ENCODE data around the gene ZNF8.
"Not testable (repeated sequence)": the region's sequence is repeated elsewhere in the genome, so short reads cannot be mapped to it uniquely, and the experiment has no call there.

The ZNF8 gene

DNA sequence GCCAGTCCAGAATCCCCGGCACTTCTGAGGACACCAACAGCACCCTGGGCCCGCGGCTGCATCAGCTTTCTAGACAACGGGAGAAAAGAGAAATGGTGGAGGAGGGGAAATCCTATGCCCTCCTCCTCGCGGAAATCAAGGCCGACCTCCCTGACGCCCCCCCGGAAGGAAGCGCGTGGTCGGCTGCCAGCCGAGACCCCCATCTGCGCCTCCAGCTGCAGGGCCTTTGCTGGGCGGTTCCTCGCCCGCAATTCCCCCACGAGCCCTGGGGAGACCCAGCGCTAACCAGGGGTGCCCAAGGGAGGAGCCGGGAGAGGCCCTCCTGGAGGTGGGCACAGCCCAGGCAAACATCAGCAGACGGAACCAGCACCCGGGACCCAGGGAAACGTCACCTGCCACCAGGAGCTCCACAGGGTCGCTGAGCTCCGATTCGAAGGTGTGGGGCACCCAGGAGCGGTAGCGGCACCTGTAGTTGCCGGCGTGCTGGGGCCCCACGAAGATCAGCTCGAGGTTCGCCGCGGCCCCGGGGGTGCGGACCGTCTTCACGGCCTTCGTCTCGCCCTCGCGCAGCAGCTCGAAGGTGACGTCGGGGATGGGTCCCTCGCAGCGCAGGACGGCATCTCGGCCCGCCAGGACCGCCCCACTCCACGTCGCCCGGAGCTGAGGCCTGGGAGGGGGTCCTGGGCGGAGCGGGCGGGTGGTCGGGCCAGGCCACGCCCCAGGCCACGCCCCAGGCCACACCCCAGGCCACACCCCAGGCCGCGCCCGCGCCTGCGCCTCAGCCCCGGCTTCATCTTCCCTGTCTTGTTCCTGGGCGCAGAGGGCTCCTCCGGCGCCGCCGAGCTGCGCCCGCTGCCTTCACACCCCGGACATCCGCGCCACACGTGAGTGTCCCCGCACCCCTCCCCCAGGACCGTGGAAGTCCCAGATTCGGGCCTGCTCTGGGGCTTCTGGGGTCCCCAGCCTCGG, 68.5 kb downstream of the ZNF8 start:
- peaks cover 51% of the 10 kb centered on the region for H3K36me3 ChIP-seq
- H3K27ac ChIP-seq, result peak overlapping the region; percentile 98
- TF ChIP-seq Cebpa-rat (IDR thresholded peaks at IDR 0.05), result no peak

DNA sequence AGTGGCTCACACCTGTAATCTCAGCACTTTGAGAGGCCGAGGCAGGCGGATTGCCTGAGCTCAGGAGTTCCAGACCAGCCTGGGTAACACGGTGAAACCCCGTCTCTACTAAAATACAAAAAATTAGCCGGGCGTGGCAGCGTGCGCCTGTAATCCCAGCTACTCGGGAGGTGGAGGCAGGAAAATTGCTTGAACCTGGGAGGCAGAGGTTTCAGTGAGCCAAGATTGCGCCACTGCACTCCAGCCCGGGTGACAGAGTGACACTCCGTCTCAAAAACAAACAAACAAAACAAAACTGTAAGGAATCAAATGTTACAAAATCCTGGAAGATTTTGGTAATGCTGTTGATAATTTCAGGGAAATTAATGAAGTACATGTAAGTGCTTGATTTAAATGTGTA, 69.3 kb downstream of the ZNF8 start:
- Histone ChIP-seq H3K27ac (peak overlapping the region; percentile 98), H3K36me3 (peaks cover 51% of the 10 kb centered on the region), H4K20me1 (peaks cover 27% of the 10 kb centered on the region), H3K4me1 (peaks cover 78% of the 10 kb centered on the region), H3K9ac (peak overlapping the region; percentile 87), H3K4me3 (peak overlapping the region; percentile 73), H3K4me2 (peak overlapping the region; percentile 83), H3K9me3 (peaks cover 11% of the 10 kb centered on the region; the same call in 1 of the 2 replicates)
- H3K27me3 ChIP-seq, result not testable (repeated sequence)

More for the DNA sequence above, 68.5 kb downstream of the ZNF8 start:
- peaks cover 11% of the 10 kb centered on the region; the same call in 1 of the 2 replicates for H3K9me3 ChIP-seq
- peak overlapping the region; percentile 87 for H3K9ac ChIP-seq
- H3K4me3 ChIP-seq, result peak overlapping the region; percentile 73
- H4K20me1 ChIP-seq, result peaks cover 23% of the 10 kb centered on the region
- H3K27me3 ChIP-seq, result no peaks in the 10 kb centered on the region
- peaks cover 72% of the 10 kb centered on the region for H3K4me1 ChIP-seq
- peak overlapping the region; percentile 83 for H3K4me2 ChIP-seq

DNA sequence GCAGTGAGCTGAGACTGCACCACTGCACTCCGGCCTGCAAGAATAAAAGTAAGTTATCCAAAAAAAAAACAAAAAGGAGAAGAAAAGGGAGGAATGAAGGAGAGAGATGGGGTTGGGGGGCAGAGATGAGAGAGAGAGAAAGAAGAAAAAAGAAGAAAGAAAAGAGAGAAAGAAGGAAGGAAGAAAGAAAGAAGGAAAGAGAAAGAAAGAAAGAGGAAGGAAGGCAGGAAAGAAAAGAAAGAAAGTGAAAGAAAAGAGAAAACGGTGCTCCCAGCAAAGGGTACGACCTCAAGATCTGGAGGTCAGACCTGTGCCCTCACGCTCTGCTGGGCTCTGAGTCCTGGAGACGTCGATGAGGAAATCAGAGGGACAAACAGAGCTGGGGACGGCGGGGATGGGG, 70.8 kb downstream of the ZNF8 start:
- Histone ChIP-seq H3K9ac (peak overlapping the region; percentile 72), H3K9me3 (no peaks in the 10 kb centered on the region), H4K20me1 (peaks cover 36% of the 10 kb centered on the region), H3K4me2 (peak overlapping the region; percentile 83), H3K4me3 (peak overlapping the region; percentile 73), H3K36me3 (peaks cover 46% of the 10 kb centered on the region), H3K4me1 (peaks cover 66% of the 10 kb centered on the region), H3K27ac (peak overlapping the region; percentile 98), H3K27me3 (no peaks in the 10 kb centered on the region)
- TF ChIP-seq Cebpa-rat (IDR thresholded peaks at IDR 0.05), result no peak

DNA sequence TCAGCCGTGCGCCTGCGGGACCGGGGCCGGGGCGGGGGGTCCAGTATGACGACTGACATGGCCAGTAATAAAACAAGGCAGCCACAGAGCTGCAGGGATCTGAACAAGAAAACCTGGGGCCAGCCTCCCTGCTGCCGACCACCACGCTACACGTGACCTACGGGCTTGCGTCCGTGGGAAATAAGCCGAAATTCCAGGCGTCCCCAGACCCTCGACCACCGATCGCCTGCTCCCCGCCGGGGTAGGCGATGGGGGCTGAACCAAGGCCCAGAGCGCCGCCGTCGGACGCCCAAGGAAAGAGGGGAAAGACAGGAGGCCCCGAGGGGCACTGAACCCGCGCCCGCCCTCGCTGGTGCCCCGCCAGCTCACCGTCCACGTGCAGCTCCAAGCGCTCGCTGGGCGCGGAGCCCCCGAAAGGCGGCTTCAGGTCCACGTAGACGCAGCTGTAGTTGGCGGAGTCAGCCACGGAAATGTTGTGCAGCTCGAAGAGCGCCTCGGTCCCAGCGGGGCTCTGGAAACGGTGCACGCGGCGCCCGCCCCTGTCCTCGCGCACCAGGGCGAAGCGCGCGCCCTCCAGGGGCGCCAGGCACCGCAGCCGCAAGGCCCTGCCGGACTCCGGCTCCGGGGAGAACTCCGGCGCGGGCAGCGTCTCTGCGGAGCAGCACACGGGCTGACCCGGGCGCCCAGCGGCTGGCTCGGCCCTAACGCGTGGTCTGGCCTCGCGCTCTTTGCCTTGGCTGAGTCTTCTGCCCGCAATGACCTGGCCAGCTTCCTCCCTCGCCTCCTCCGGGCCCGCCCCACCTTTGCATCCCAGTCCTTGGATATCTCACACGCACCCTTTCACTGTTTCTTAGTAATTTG, 71.5 kb downstream of the ZNF8 start:
- Histone ChIP-seq H3K36me3 (peaks cover 39% of the 10 kb centered on the region), H3K27ac (peak overlapping the region; percentile 98), H3K9me3 (no peaks in the 10 kb centered on the region), H3K9ac (peak overlapping the region; percentile 72), H3K4me2 (peak overlapping the region; percentile 83), H3K4me3 (peak overlapping the region; percentile 73), H4K20me1 (peaks cover 42% of the 10 kb centered on the region), H3K27me3 (peaks cover 3% of the 10 kb centered on the region; the same call in 1 of the 2 replicates), H3K4me1 (peaks cover 60% of the 10 kb centered on the region)
- no peak for TF ChIP-seq Cebpa-rat (IDR thresholded peaks at IDR 0.05)

DNA sequence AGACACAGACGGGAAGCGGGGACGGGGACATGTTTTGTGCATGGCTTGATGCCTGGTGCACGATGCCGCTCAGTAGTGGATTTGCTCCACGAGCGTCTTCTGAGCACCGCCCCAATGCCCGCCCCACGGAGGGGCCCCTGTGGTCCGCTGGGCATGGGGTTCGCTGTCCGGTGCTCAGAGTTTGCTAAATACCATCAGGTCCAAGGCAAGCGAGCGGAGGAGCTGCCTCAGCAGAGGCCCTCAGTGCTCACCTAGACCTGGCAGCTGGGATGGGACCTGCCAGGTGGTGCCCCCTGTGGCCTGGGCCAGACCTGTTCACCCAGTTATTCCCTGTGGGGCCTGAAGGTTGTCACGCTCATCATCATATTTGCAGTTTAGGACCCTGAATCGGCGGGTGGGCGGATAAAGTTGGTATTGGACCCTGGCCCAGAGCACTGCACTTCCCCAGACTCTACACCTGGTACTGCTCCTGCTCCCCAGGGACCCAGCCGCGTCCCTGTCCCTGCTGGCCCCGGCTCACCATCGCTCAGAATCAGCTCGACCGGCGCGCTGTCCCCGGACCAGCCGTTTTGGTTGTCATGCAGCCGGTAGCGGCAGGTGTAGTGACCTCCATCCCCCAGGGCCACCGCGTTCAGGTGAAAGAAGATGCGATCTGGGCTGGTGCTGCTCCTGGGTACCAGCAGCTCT, 72.3 kb downstream of the ZNF8 start:
- Histone ChIP-seq H3K27me3 (peaks cover 11% of the 10 kb centered on the region), H3K9me3 (no peaks in the 10 kb centered on the region), H3K4me2 (peak overlapping the region; percentile 83), H3K4me1 (peaks cover 58% of the 10 kb centered on the region), H4K20me1 (peaks cover 50% of the 10 kb centered on the region), H3K9ac (peak overlapping the region; percentile 72; the same call in 1 of the 2 replicates), H3K4me3 (peak overlapping the region; percentile 73), H3K36me3 (peaks cover 34% of the 10 kb centered on the region), H3K27ac (peak overlapping the region; percentile 98)
- no peak for TF ChIP-seq Cebpa-rat (IDR thresholded peaks at IDR 0.05)

DNA sequence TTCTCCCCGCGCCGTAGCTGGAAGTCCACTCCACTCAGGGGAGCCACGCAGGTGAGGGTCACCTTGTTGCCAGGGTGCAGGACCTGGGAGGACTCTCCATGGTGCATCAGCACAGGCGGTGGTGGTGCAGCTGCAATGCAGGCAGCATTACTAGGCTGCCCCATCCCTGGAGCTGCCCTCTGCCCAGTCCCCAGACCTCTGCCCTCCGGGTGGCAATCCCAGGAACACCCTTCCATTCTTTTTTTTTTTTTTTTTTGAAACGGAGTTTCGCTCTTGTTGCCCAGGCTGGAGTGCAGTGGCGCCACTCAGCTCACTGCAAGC, 72.8 kb downstream of the ZNF8 start:
- H3K4me2 ChIP-seq, result peak overlapping the region; percentile 83; the same call in 1 of the 2 replicates
- H3K36me3 ChIP-seq, result peaks cover 32% of the 10 kb centered on the region
- no peaks in the 10 kb centered on the region for H3K9me3 ChIP-seq
- peaks cover 58% of the 10 kb centered on the region for H3K4me1 ChIP-seq
- H3K9ac ChIP-seq, result no peak overlapping the region
- peaks cover 51% of the 10 kb centered on the region for H4K20me1 ChIP-seq
- no peak overlapping the region for H3K27ac ChIP-seq
- no peak for TF ChIP-seq Cebpa-rat (IDR thresholded peaks at IDR 0.05)
- no peak overlapping the region for H3K4me3 ChIP-seq
- peaks cover 16% of the 10 kb centered on the region for H3K27me3 ChIP-seq

DNA sequence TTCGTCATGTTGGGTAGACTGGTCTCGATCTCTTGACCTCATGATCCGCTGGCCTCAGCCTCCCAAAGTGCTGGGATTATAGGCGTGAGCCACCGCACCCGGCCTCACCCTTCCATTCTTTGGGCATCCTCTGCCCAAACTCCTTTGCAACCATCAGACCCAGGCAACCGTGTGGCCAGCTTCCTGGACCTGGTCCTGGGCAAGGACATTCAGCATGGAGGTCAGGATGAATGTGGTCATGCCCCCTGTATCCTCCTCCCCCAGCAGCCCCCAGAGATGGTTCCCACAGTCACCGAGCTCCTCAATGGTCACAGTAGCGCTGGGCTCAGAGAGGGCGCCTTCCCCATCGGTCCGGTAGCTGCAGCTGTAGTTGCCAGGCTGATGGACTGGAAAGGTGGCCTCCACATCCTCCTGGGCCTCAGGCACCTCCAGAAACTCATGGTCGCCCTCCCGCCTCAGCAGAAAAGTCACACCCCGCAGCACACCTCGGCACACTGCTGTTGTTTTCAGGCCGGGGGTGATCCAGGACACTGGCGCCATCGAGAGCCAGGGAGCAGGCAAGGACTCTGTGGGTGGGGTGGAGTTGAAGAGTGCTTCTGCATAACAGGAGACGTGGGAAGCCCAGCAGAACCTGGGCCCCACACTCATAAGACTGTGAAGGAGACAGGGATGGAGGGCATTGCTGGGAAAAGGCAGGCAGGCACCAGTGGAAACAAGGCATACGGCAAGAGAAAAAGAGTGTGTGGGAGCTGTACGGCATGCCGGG, 73.4 kb downstream of the ZNF8 start:
- no peak overlapping the region for H3K27ac ChIP-seq
- no peak for TF ChIP-seq Cebpa-rat (IDR thresholded peaks at IDR 0.05)
- no peaks in the 10 kb centered on the region for H3K9me3 ChIP-seq
- no peak overlapping the region for H3K4me2 ChIP-seq
- H3K4me3 ChIP-seq, result no peak overlapping the region
- H3K36me3 ChIP-seq, result peaks cover 32% of the 10 kb centered on the region
- peaks cover 51% of the 10 kb centered on the region for H4K20me1 ChIP-seq
- no peak overlapping the region for H3K9ac ChIP-seq
- peaks cover 62% of the 10 kb centered on the region for H3K4me1 ChIP-seq
- peaks cover 22% of the 10 kb centered on the region for H3K27me3 ChIP-seq

Data from BLaER1 (cell line).